Upper lobe of left lung (tissue), 4 donors: ENCODE measurements around the gene ZNF546.

Experiments
- POLR2A ChIP-seq, 4 donors: fragments of 450-650 bp; IDR thresholded peaks; one replicate each; pipeline ENCODE4 v1.5.1; 2016 to 2017; ENCODE audit warnings: antibody characterized with exemption in 4 of 4, mild to moderate bottlenecking in 2 of 4
- TF ChIP-seq, protein P1 (sequence below), 6 experiments: fragments of 450-650 bp in 4 of 6; fragments of 200-600 bp in 2 of 6; sonication (generic) in 2 of 6; IDR thresholded peaks; one replicate each; pipeline ENCODE4 v1.5.1; 2016 to 2019; ENCODE audit warnings: antibody characterized with exemption in 6 of 6

DNA sequence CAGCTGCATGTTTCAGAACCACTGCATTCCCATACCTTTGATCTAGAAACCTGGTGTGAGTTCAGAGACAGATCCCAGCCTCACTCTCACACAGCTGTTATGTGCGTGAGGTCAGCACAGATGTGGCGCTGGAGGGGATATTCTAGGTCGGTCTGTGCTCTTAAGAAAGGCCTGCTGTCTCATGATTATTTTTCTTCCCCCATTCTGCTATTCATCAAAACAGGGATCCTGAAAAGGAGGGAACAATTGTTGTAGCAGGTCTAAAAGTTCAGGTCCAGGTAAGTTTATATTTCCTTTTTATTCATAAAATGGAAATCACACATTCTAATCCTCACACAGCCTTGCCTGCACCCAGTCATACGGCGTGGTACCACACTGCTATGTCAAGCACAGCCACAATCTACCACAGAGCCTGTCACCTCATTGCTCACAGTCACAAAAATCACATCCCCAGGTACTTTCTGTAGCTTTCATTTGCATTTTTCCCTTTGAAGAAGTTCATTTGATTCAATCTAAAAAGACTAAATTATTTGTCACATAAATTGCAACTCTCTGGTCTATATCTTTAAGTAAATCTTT is 867 bp downstream of the ZNF546 start:
- TF ChIP-seq, protein P1, sequence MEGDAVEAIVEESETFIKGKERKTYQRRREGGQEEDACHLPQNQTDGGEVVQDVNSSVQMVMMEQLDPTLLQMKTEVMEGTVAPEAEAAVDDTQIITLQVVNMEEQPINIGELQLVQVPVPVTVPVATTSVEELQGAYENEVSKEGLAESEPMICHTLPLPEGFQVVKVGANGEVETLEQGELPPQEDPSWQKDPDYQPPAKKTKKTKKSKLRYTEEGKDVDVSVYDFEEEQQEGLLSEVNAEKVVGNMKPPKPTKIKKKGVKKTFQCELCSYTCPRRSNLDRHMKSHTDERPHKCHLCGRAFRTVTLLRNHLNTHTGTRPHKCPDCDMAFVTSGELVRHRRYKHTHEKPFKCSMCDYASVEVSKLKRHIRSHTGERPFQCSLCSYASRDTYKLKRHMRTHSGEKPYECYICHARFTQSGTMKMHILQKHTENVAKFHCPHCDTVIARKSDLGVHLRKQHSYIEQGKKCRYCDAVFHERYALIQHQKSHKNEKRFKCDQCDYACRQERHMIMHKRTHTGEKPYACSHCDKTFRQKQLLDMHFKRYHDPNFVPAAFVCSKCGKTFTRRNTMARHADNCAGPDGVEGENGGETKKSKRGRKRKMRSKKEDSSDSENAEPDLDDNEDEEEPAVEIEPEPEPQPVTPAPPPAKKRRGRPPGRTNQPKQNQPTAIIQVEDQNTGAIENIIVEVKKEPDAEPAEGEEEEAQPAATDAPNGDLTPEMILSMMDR (IDR thresholded peaks at IDR 0.05): no peak
- no peak for TF ChIP-seq POLR2A (IDR thresholded peaks at IDR 0.05)
